Activated B cell treated with CpG ODN at 0.5 μM for 24 hours (primary cell): ENCODE measurements around the gene EEFSEC. TPM values are rescaled to one million over a fixed set of nuclear protein-coding genes. Genes with fewer than 3 reads are reported as not detected.

Experiments used
- ATAC-seq: fragments of 200-7000 bp; cut with Tn5 transposase; one replicate; pipeline ENCODE4 v1.10.0; 2021; ENCODE audit warnings: low read depth, mild to moderate bottlenecking, moderate library complexity
- CTCF ChIA-PET: fragments of 350-600 bp; sonication (Branson Sonifier 250); formaldehyde crosslinking; loops from one replicate; lab custom pipeline; 2021; ENCODE audit warnings: antibody characterized with exemption; lab: Charles Lee
- POLR2A ChIA-PET: fragments of 350-600 bp; sonication (Branson Sonifier 250); formaldehyde crosslinking; loops from one replicate; lab custom pipeline; 2021; ENCODE audit warnings: antibody characterized with exemption; lab: Charles Lee
- DNase-seq: peaks from one replicate; pipeline ENCODE4 v3.0.0; 2022
- H3K27ac Mint-ChIP-seq: one replicate; pipeline ENCODE4 v1.8.0; 2020; ENCODE audit warnings: mixed read lengths
- H3K27me3 Mint-ChIP-seq: one replicate; pipeline ENCODE4 v1.8.0; 2021; ENCODE audit warnings: mixed read lengths
- H3K36me3 Mint-ChIP-seq: one replicate; pipeline ENCODE4 v1.8.0; 2021; ENCODE audit warnings: low read depth, mixed read lengths
- H3K4me1 Mint-ChIP-seq: one replicate; pipeline ENCODE4 v1.8.0; 2021; ENCODE audit warnings: mixed read lengths
- H3K4me3 Mint-ChIP-seq: one replicate; pipeline ENCODE4 v1.8.0; 2020; ENCODE audit warnings: mild to moderate bottlenecking, mixed read lengths
- H3K9me3 Mint-ChIP-seq: one replicate; pipeline ENCODE4 v1.8.0; 2020; ENCODE audit warnings: mixed read lengths
- intact Hi-C: fragments of 100-400 bp; cut with micrococcal nuclease; formaldehyde crosslinking; loops from one replicate; pipeline ENCODE4 v1.15.1; 2024
- total RNA-seq: library from RNA; stranded (reverse); gene quantifications from 2 replicates; pipeline ENCODE4 v1.2.3, GENCODE V29; 2022
- TF ChIP-seq, protein P1 (sequence below): fragments of 200-600 bp; IDR thresholded peaks from one replicate; pipeline ENCODE4 v1.8.0; 2022; ENCODE audit warnings: antibody characterized with exemption, mild to moderate bottlenecking

Gene EEFSEC
- total RNA-seq, 1 donor from 2014 or later: 20.0 TPM

- CTCF ChIA-PET: no interaction called here
- Mint-ChIP-seq H3K27me3 (peaks cover 44% of the 10 kb centered on the region), H3K36me3 (no peaks in the 10 kb centered on the region), H3K27ac (no peak overlapping the region), H3K9me3 (no peaks in the 10 kb centered on the region), H3K4me1 (peaks cover 7% of the 10 kb centered on the region), H3K4me3 (no peak overlapping the region)
- no peak for DNase-seq
- no peak for ATAC-seq
- intact Hi-C loops: no loop called here
- TF ChIP-seq, protein P1, sequence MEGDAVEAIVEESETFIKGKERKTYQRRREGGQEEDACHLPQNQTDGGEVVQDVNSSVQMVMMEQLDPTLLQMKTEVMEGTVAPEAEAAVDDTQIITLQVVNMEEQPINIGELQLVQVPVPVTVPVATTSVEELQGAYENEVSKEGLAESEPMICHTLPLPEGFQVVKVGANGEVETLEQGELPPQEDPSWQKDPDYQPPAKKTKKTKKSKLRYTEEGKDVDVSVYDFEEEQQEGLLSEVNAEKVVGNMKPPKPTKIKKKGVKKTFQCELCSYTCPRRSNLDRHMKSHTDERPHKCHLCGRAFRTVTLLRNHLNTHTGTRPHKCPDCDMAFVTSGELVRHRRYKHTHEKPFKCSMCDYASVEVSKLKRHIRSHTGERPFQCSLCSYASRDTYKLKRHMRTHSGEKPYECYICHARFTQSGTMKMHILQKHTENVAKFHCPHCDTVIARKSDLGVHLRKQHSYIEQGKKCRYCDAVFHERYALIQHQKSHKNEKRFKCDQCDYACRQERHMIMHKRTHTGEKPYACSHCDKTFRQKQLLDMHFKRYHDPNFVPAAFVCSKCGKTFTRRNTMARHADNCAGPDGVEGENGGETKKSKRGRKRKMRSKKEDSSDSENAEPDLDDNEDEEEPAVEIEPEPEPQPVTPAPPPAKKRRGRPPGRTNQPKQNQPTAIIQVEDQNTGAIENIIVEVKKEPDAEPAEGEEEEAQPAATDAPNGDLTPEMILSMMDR: no peak
- POLR2A ChIA-PET: no interaction called here
These were observed 276.5 kb downstream of the EEFSEC start for GRCh38 chr3:128429751-128430150.

GRCh38 chr3:128430301-128430700 is 277.0 kb downstream of the EEFSEC start:
- Mint-ChIP-seq H3K4me3 (no peak overlapping the region), H3K36me3 (no peaks in the 10 kb centered on the region), H3K27me3 (peaks cover 44% of the 10 kb centered on the region), H3K4me1 (peaks cover 7% of the 10 kb centered on the region), H3K9me3 (no peaks in the 10 kb centered on the region), H3K27ac (no peak overlapping the region)
- no peak for ATAC-seq
- TF ChIP-seq, protein P1: no peak
- no peak for DNase-seq
- POLR2A ChIA-PET: no interaction called here
- intact Hi-C loops: no loop called here
- CTCF ChIA-PET: no interaction called here

GRCh38 chr3:128430731-128431130 is 277.4 kb downstream of the EEFSEC start:
- peaks cover 48% of the 10 kb centered on the region for H3K27me3 Mint-ChIP-seq
- no peak overlapping the region for H3K4me3 Mint-ChIP-seq
- no peak overlapping the region for H3K27ac Mint-ChIP-seq
- H3K9me3 Mint-ChIP-seq: no peaks in the 10 kb centered on the region
- POLR2A ChIA-PET: no interaction called here
- peaks cover 7% of the 10 kb centered on the region for H3K4me1 Mint-ChIP-seq
- TF ChIP-seq, protein P1: no peak
- DNase-seq (no peak), ATAC-seq (no peak)
- intact Hi-C loops: no loop called here
- no peaks in the 10 kb centered on the region for H3K36me3 Mint-ChIP-seq
- CTCF ChIA-PET: no interaction called here

DNA sequence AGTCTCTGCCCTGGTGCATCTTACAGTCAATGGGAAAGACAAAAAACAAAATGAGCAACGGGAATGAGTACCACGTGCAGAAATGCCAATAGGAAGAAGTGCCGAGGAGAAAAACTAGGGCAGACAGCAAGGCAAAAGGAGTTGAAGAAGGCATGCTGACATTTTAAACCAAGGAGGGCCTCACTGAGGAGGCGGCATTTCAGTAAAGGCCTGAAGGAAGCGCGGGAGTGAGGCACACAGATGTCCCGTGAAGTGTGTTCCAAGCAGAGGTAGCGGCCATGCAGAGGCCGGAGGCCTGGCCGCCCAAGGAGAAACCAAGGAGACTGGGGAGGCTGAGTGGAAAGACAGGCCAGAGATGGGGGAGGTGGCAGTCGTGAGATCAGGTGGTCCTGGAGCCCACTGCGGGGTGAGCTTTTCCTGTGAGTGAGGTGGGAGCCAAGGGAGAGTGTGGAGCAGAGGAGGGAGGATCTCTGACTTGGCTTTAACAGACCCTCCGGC is 278.6 kb downstream of the EEFSEC start:
- intact Hi-C loops: no loop called here
- Mint-ChIP-seq H3K4me3 (no peak overlapping the region), H3K27me3 (peaks cover 57% of the 10 kb centered on the region), H3K36me3 (no peaks in the 10 kb centered on the region), H3K9me3 (no peaks in the 10 kb centered on the region), H3K4me1 (peaks cover 7% of the 10 kb centered on the region), H3K27ac (no peak overlapping the region)
- TF ChIP-seq, protein P1: no peak
- no peak for ATAC-seq
- ChIA-PET CTCF (no interaction called here), POLR2A (no interaction called here)
- no peak for DNase-seq

DNA sequence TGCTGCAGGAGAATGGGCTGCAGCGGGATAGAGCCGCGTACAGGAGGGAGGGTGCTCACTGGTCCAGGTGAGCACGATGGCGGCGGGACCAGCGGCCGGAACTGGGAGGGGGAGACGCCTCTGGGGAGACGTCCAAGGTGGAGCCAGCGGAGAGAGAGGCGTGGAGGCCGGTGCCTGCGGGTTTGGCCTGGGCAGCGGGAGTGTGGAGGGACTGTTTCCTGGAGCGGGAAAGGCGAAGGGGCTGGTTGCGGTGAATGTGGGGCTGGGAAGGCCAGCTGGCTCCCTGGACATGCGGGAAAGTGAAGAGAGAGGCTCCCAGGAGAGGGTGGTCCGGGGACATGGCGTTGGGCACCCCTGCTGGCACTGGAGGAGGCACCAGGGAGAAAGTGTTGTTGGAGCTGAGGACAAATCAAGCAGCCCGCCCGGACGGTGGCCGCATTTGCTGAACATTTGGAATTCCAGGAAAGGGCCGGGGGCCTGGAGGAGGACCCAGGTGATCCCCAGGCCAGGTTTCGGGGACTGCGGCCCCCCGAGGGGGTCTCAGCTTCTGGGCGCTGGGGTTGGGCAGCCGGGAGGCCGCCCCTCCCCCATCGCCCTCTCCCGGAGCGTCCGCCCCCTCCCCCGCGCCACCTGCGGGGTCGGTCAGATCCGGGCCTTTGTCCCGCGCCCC is 279.2 kb downstream of the EEFSEC start:
- DNase-seq (no peak), ATAC-seq (no peak)
- TF ChIP-seq, protein P1: no peak
- Mint-ChIP-seq H3K27ac (no peak overlapping the region), H3K9me3 (no peaks in the 10 kb centered on the region), H3K4me3 (no peak overlapping the region), H3K36me3 (no peaks in the 10 kb centered on the region), H3K4me1 (peaks cover 7% of the 10 kb centered on the region), H3K27me3 (peaks cover 57% of the 10 kb centered on the region)
- ChIA-PET POLR2A (no interaction called here), CTCF (no interaction called here)
- intact Hi-C loops: no loop called here
